GM23338 (cell line): ENCODE measurements around the gene KIAA0232. TPM values are rescaled to one million over a fixed set of nuclear protein-coding genes. Genes with fewer than 3 reads are reported as not detected.

ENCODE experiments used
- ATAC-seq: fragments of 200-7000 bp; cut with Tn5 transposase; 3 replicates; pipeline ENCODE4 v1.9.1; 2020
- DNase-seq: peaks from one replicate; pipeline ENCODE4 v3.0.0-alpha.2; 2015; ENCODE audit warnings: low spot score
- H2AFZ ChIP-seq: fragments of 200-600 bp; sonication (generic); 2 replicates; pipeline ENCODE4 v1.8.0; 2016; ENCODE audit warnings: antibody characterized with exemption, mild to moderate bottlenecking, moderate library complexity
- H3F3A ChIP-seq: fragments of 200-600 bp; sonication (generic); replicated peaks from 2 replicates; pipeline ENCODE4 v1.8.0; 2017; ENCODE audit warnings: antibody characterized with exemption, mixed run types, low read depth
- H3K27ac ChIP-seq: fragments of 200-600 bp; sonication (generic); 2 replicates; pipeline ENCODE4 v1.6.1; 2016; ENCODE audit warnings: low read depth
- H3K27me3 ChIP-seq: fragments of 200-600 bp; sonication (generic); 2 replicates; pipeline ENCODE4 v1.8.0; 2016; ENCODE audit warnings: mild to moderate bottlenecking, mixed run types, moderate library complexity; ENCODE audit not compliant: insufficient read depth
- H3K36me3 ChIP-seq: fragments of 200-600 bp; sonication (generic); 2 replicates; pipeline ENCODE4 v1.8.0; 2016; ENCODE audit warnings: mild to moderate bottlenecking; ENCODE audit not compliant: insufficient read depth
- H3K4me1 ChIP-seq: fragments of 200-600 bp; sonication (generic); 2 replicates; pipeline ENCODE4 v1.8.0; 2016; ENCODE audit warnings: mild to moderate bottlenecking, moderate library complexity; ENCODE audit not compliant: insufficient read depth
- H3K4me2 ChIP-seq: fragments of 200-600 bp; sonication (generic); 2 replicates; pipeline ENCODE4 v1.7.1; 2017; ENCODE audit warnings: mixed run types
- H3K4me3 ChIP-seq: fragments of 200-600 bp; sonication (generic); 2 replicates; pipeline ENCODE4 v1.6.1; 2016; ENCODE audit warnings: mixed run types
- H3K79me2 ChIP-seq: fragments of 200-600 bp; sonication (generic); replicated peaks from 2 replicates; pipeline ENCODE4 v1.8.0; 2017; ENCODE audit warnings: mild to moderate bottlenecking; ENCODE audit not compliant: insufficient read depth
- H3K9me2 ChIP-seq: fragments of 200-600 bp; sonication (generic); 2 replicates; pipeline ENCODE4 v1.8.0; 2017; ENCODE audit not compliant: insufficient read depth
- H4K20me1 ChIP-seq: fragments of 200-600 bp; sonication (generic); replicated peaks from 2 replicates; pipeline ENCODE4 v1.8.0; 2017; ENCODE audit warnings: mild to moderate bottlenecking; ENCODE audit not compliant: insufficient read depth
- H3K27ac Mint-ChIP-seq: 2 replicates; pipeline ENCODE4 v1.8.0; 2020; ENCODE audit warnings: inconsistent platforms, mild to moderate bottlenecking, moderate library complexity, mixed read lengths
- H3K27me3 Mint-ChIP-seq: 3 replicates; pipeline ENCODE4 v1.8.0; 2022; ENCODE audit warnings: low read depth, mild to moderate bottlenecking, moderate library complexity, mixed read lengths, inconsistent platforms; ENCODE audit not compliant: insufficient read depth, poor library complexity
- H3K36me3 Mint-ChIP-seq: 3 replicates; pipeline ENCODE4 v1.8.0; 2021; ENCODE audit warnings: low read depth, mild to moderate bottlenecking, inconsistent platforms, moderate library complexity, mixed read lengths
- H3K4me1 Mint-ChIP-seq: 3 replicates; pipeline ENCODE4 v1.8.0; 2020; ENCODE audit warnings: mild to moderate bottlenecking, inconsistent platforms, mixed read lengths
- H3K4me3 Mint-ChIP-seq: 3 replicates; pipeline ENCODE4 v1.8.0; 2021; ENCODE audit warnings: moderate library complexity, mild to moderate bottlenecking, inconsistent platforms, mixed read lengths
- H3K9me3 Mint-ChIP-seq: 3 replicates; pipeline ENCODE4 v1.8.0; 2020; ENCODE audit warnings: moderate library complexity, mild to moderate bottlenecking, inconsistent platforms, mixed read lengths
- CTCF ChIP-seq, 2 experiments: fragments of 200-600 bp in 1 of 2; sonication (generic) in 1 of 2; conservative IDR thresholded peaks; 2 replicates each; pipeline versions ENCODE4 v1.5.1 to v1.6.1; 2016 to 2017; ENCODE audit warnings: antibody characterized with exemption in 2 of 2, low read depth in 2 of 2, mild to moderate bottlenecking in 2 of 2, moderate library complexity in 1 of 2
- STAT1 ChIP-seq: IDR thresholded peaks from one replicate; pipeline ENCODE4 v1.6.1; 2016; ENCODE audit warnings: antibody characterized with exemption; ENCODE audit not compliant: unreplicated experiment
- ZNF114 ChIP-seq: fragments of 250-450 bp; sonication (Bioruptor Pico); IDR thresholded peaks from 2 replicates; pipeline ENCODE4 v1.5.0; 2020; ENCODE audit warnings: mild to moderate bottlenecking, moderate library complexity
- ZNF331 ChIP-seq: fragments of 250-450 bp; sonication (Bioruptor Pico); IDR thresholded peaks from 2 replicates; pipeline ENCODE4 v1.5.0; 2020; ENCODE audit warnings: low read depth, mild to moderate bottlenecking, moderate library complexity
- polyA plus RNA-seq: library from polyadenylated mRNA; unstranded; fragments of >200 nt; fragmentation: Nextera tagmentation; extraction: Ambion mirVana; gene quantifications from 2 replicates; pipeline ENCODE4 v1.2.1, GENCODE V29; 2016
- total RNA-seq: library from RNA; depleted of rRNA; stranded (reverse); fragments of >200 nt; shearing (Covaris generic); gene quantifications from 2 replicates; pipeline ENCODE4 v1.2.3, GENCODE V29; 2014
- TF ChIP-seq, protein P1 (sequence below): IDR thresholded peaks from 2 replicates; pipeline ENCODE4 v1.6.1; 2016; ENCODE audit warnings: antibody characterized with exemption

KIAA0232 gene
- total and polyA plus RNA-seq, 2 experiments from 2014 or later: 14.3 to 34.9 TPM

DNA sequence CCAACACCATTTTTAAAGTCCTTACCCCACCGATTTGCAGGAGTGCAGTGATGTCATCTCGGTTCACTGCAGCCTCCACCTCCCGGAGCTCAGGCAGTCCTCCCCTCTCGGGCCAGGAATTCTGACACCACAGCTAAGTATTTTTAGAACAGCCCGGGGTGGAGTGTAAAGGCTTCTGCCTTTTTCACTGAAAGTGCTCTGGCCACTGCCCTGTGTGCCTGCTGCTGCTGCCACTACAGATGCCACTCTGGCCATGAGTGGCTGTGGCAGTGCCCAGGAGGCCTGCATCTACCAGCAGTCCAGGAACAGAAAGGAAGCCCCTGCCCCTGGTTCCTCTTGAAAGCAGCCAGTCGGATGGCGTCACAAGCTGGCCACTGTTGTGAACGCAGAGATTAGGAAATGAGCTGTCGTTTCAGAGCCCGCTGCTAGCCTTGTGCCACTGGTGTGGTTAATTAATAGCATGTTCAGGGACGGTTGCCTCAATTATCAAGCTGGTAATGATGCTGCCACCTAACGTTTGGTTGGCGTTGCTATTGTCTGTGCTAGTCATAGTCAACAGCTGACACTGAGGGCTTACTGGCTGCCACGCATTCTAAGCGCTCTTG is 103.5 kb downstream of the KIAA0232 start:
- Mint-ChIP-seq H3K9me3 (peaks cover 6% of the 10 kb centered on the region), H3K36me3 (peaks cover 20% of the 10 kb centered on the region), H3K27me3 (peaks cover 14% of the 10 kb centered on the region), H3K4me3 (no peak overlapping the region), H3K4me1 (peaks cover 7% of the 10 kb centered on the region), H3K27ac (no peak overlapping the region)
- no peaks in the 10 kb centered on the region; the same call in 1 of the 2 replicates for H3K36me3 ChIP-seq
- H3K4me3 ChIP-seq: no peak overlapping the region
- peak in 1 of 2 experiments; percentile 43; a peak in 2 of 4 replicates for TF ChIP-seq CTCF (conservative IDR thresholded peaks at IDR 0.05; ENCODE audit: low read depth in 2 of 2)
- no peak for TF ChIP-seq ZNF331 (CRISPR knock-in tag)
- H3K4me1 ChIP-seq: peaks cover 6% of the 10 kb centered on the region; the same call in 1 of the 2 replicates
- no peaks in the 10 kb centered on the region for H3F3A ChIP-seq
- ATAC-seq (peak; percentile 18), DNase-seq (peak; percentile 34)
- H3K9me2 ChIP-seq: no peaks in the 10 kb centered on the region
- H3K79me2 ChIP-seq: no peaks in the 10 kb centered on the region
- no peak overlapping the region for H3K4me2 ChIP-seq
- no peaks in the 10 kb centered on the region; the same call in 1 of the 2 replicates for H4K20me1 ChIP-seq
- H3K27ac ChIP-seq: 0 out of 2 replicates have a peak overlapping the region, but pooled peaks have one; percentile 26
- H3K27me3 ChIP-seq: no peaks in the 10 kb centered on the region
- no peak overlapping the region for H2AFZ ChIP-seq

DNA sequence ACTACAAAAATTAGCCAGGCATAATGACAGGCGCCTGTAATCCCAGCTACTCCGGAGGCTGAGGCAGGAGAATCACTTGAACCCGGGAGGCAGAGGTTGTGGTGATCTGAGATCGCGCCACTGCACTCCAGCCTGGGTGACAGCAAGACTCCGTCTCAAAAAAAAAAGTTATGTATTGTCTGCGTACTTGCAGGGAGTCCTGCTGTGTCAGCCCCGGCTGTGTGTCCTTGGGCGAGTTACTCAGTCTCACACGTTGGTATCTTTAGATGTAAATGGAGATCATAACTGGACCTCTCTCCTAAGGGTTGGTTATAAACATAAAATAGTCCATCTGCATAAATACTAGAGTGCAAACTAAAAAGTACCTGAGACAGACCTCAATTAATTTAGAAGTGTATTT is 104.4 kb downstream of the KIAA0232 start:
- Histone ChIP-seq H3K27ac (no peak overlapping the region), H3K4me2 (no peak overlapping the region), H3K36me3 (no peaks in the 10 kb centered on the region), H3K4me3 (no peak overlapping the region), H4K20me1 (no peaks in the 10 kb centered on the region; the same call in 1 of the 2 replicates), H3K27me3 (no peaks in the 10 kb centered on the region), H3K9me2 (no peaks in the 10 kb centered on the region), H3F3A (no peaks in the 10 kb centered on the region), H3K4me1 (peaks cover 6% of the 10 kb centered on the region; the same call in 1 of the 2 replicates), H2AFZ (no peak overlapping the region), H3K79me2 (no peaks in the 10 kb centered on the region)
- ATAC-seq (no peak), DNase-seq (no peak)
- Mint-ChIP-seq H3K9me3 (peaks cover 6% of the 10 kb centered on the region), H3K4me3 (no peak overlapping the region), H3K36me3 (peaks cover 11% of the 10 kb centered on the region), H3K4me1 (peaks cover 7% of the 10 kb centered on the region), H3K27ac (no peak overlapping the region), H3K27me3 (peaks cover 14% of the 10 kb centered on the region)
- TF ChIP-seq CTCF (conservative IDR thresholded peaks at IDR 0.05; ENCODE audit: low read depth in 2 of 2) (no peak), STAT1 (no peak), ZNF114 (CRISPR knock-in tag) (no peak)
- TF ChIP-seq, protein P1, sequence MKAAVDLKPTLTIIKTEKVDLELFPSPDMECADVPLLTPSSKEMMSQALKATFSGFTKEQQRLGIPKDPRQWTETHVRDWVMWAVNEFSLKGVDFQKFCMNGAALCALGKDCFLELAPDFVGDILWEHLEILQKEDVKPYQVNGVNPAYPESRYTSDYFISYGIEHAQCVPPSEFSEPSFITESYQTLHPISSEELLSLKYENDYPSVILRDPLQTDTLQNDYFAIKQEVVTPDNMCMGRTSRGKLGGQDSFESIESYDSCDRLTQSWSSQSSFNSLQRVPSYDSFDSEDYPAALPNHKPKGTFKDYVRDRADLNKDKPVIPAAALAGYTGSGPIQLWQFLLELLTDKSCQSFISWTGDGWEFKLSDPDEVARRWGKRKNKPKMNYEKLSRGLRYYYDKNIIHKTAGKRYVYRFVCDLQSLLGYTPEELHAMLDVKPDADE: no peak
